ENCODE measurements around the gene RNF5.
"Not testable (repeated sequence)": the region's sequence is repeated elsewhere in the genome, so short reads cannot be mapped to it uniquely, and the experiment has no call there.

DNA sequence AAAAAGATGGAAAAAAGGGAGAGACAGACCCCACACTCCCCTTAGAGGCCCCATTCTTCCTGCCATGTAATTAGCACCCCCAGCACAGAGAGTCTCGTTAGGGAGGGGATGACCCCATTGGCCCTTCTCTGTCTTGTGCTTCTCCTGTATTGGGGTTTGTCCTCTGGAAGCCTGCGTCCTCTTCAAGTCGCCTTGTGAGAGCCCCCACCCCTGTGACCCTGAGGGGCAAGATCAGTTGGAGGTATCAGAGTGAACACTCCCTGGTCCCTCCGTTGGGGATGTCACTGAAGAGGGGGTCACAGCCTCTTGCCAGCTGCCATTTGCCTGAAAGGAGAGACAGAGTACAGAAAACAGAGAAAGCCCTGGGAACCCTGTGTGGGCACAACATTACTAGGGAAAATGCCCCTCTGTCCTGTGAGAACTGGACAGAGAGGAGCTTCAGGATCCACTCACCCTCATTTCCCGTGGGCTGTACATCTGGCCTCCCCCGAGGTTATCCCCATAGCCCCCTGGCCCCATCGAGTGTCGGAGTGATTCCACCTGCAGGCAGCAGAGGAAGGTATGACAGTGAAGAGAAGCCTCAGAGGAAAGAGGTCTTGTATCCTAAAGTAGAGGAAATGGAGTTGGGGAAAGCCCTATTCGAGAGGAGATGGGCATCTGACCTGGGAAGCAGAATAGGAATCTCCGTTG, 8.1 kb downstream of the RNF5 start:
- TF ChIP-seq, protein P1, sequence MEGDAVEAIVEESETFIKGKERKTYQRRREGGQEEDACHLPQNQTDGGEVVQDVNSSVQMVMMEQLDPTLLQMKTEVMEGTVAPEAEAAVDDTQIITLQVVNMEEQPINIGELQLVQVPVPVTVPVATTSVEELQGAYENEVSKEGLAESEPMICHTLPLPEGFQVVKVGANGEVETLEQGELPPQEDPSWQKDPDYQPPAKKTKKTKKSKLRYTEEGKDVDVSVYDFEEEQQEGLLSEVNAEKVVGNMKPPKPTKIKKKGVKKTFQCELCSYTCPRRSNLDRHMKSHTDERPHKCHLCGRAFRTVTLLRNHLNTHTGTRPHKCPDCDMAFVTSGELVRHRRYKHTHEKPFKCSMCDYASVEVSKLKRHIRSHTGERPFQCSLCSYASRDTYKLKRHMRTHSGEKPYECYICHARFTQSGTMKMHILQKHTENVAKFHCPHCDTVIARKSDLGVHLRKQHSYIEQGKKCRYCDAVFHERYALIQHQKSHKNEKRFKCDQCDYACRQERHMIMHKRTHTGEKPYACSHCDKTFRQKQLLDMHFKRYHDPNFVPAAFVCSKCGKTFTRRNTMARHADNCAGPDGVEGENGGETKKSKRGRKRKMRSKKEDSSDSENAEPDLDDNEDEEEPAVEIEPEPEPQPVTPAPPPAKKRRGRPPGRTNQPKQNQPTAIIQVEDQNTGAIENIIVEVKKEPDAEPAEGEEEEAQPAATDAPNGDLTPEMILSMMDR (IDR thresholded peaks at IDR 0.05; ENCODE audit: low read depth, low read length): not testable (repeated sequence)
- not testable (repeated sequence) for TF ChIP-seq POLR2A (IDR thresholded peaks at IDR 0.05; ENCODE audit: extremely low read depth, insufficient read length)
- TF ChIP-seq, protein P2, sequence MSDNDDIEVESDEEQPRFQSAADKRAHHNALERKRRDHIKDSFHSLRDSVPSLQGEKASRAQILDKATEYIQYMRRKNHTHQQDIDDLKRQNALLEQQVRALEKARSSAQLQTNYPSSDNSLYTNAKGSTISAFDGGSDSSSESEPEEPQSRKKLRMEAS (IDR thresholded peaks at IDR 0.05; ENCODE audit: low read depth, low read length): not testable (repeated sequence)
